Measurements from ENCODE around the gene POLA1.
A peak's percentile ranks its signal among the peaks of the same experiment; 100 is the strongest.

Gene POLA1

GRCh38 chrX:24732766-24733500, 39.2 kb downstream of the POLA1 start:
- Histone ChIP-seq H3K4ac (ENCODE audit: low read depth, low read length) (no peak overlapping the region), H2BK15ac (replicated peaks; ENCODE audit: low read depth) (no peak overlapping the region), H3K27me3 (ENCODE audit: insufficient read depth, low read length, poor library complexity) (no peaks in the 10 kb centered on the region), H4K5ac (ENCODE audit: low read length) (no peak overlapping the region), H3K79me1 (ENCODE audit: low read length) (no peaks in the 10 kb centered on the region), H3K4me2 (ENCODE audit: low read length) (no peak overlapping the region), H3K9ac (ENCODE audit: low read length) (no peak overlapping the region), H3K23ac (ENCODE audit: low read length) (no peak overlapping the region), H2BK120ac (ENCODE audit: low read depth, low read length) (no peak overlapping the region), H2BK5ac (ENCODE audit: low read length) (no peak overlapping the region), H3K79me2 (ENCODE audit: control insufficient read depth, insufficient read depth, low read length) (no peaks in the 10 kb centered on the region), H3K4me1 (ENCODE audit: control insufficient read depth, low read depth, low read length) (no peaks in the 10 kb centered on the region), H4K8ac (ENCODE audit: low read depth, low read length) (no peak overlapping the region), H3K27ac (ENCODE audit: low read depth, low read length) (no peak overlapping the region), H3K18ac (ENCODE audit: low read length) (no peak overlapping the region), H3K36me3 (ENCODE audit: control insufficient read depth, insufficient read depth, low read length) (no peaks in the 10 kb centered on the region), H3K4me3 (ENCODE audit: low read length) (no peak overlapping the region), H2AK5ac (ENCODE audit: low read length) (no peak overlapping the region), H3K56ac (ENCODE audit: low read length) (no peak overlapping the region)
- DNase-seq = no peak
- no CpG with 5 or more reads among the region's 6 CpGs for WGBS (ENCODE audit: extremely low coverage, insufficient coverage, low lambda C conversion rate)

GRCh38 chrX:24741330-24741729, 47.6 kb downstream of the POLA1 start:
- Histone ChIP-seq H2BK15ac (replicated peaks; ENCODE audit: low read depth) (no peak overlapping the region), H3K27me3 (ENCODE audit: insufficient read depth, low read length, poor library complexity) (no peaks in the 10 kb centered on the region), H3K9ac (ENCODE audit: low read length) (no peak overlapping the region), H2BK120ac (ENCODE audit: low read depth, low read length) (no peak overlapping the region), H3K23ac (ENCODE audit: low read length) (no peak overlapping the region), H3K4me2 (ENCODE audit: low read length) (no peak overlapping the region), H3K79me2 (ENCODE audit: control insufficient read depth, insufficient read depth, low read length) (no peaks in the 10 kb centered on the region), H3K56ac (ENCODE audit: low read length) (no peak overlapping the region), H2BK5ac (ENCODE audit: low read length) (no peak overlapping the region), H4K8ac (ENCODE audit: low read depth, low read length) (no peak overlapping the region), H3K79me1 (ENCODE audit: low read length) (no peaks in the 10 kb centered on the region), H3K4me1 (ENCODE audit: control insufficient read depth, low read depth, low read length) (no peaks in the 10 kb centered on the region), H2AK5ac (ENCODE audit: low read length) (no peak overlapping the region), H3K18ac (ENCODE audit: low read length) (no peak overlapping the region), H3K36me3 (ENCODE audit: control insufficient read depth, insufficient read depth, low read length) (no peaks in the 10 kb centered on the region), H3K4ac (ENCODE audit: low read depth, low read length) (no peak overlapping the region), H4K5ac (ENCODE audit: low read length) (no peak overlapping the region), H3K4me3 (ENCODE audit: low read length) (no peak overlapping the region), H3K27ac (ENCODE audit: low read depth, low read length) (no peak overlapping the region)
- no peak for DNase-seq
- no CpG with 5 or more reads among the region's 3 CpGs for WGBS (ENCODE audit: extremely low coverage, insufficient coverage, low lambda C conversion rate)

- H3K36me3 ChIP-seq (ENCODE audit: control insufficient read depth, insufficient read depth, low read length) = no peaks in the 10 kb centered on the region
- no peak overlapping the region for H3K18ac ChIP-seq (ENCODE audit: low read length)
- no peak overlapping the region for H2BK5ac ChIP-seq (ENCODE audit: low read length)
- H2BK15ac ChIP-seq (replicated peaks; ENCODE audit: low read depth) = no peak overlapping the region
- H3K4me2 ChIP-seq (ENCODE audit: low read length) = no peak overlapping the region
- no CpG with 5 or more reads among the region's 3 CpGs for WGBS (ENCODE audit: extremely low coverage, insufficient coverage, low lambda C conversion rate)
- no peak overlapping the region for H4K8ac ChIP-seq (ENCODE audit: low read depth, low read length)
- no peak overlapping the region for H3K23ac ChIP-seq (ENCODE audit: low read length)
- H3K56ac ChIP-seq (ENCODE audit: low read length) = no peak overlapping the region
- H3K27me3 ChIP-seq (ENCODE audit: insufficient read depth, low read length, poor library complexity) = no peaks in the 10 kb centered on the region
- no peak overlapping the region for H2BK120ac ChIP-seq (ENCODE audit: low read depth, low read length)
- no peaks in the 10 kb centered on the region for H3K79me2 ChIP-seq (ENCODE audit: control insufficient read depth, insufficient read depth, low read length)
- H3K4me1 ChIP-seq (ENCODE audit: control insufficient read depth, low read depth, low read length) = no peaks in the 10 kb centered on the region
- no peak for DNase-seq
- H3K79me1 ChIP-seq (ENCODE audit: low read length) = no peaks in the 10 kb centered on the region
- H3K27ac ChIP-seq (ENCODE audit: low read depth, low read length) = no peak overlapping the region
- no peak overlapping the region for H3K9ac ChIP-seq (ENCODE audit: low read length)
- no peak overlapping the region for H2AK5ac ChIP-seq (ENCODE audit: low read length)
- no peak overlapping the region for H3K4me3 ChIP-seq (ENCODE audit: low read length)
- no peak overlapping the region for H3K4ac ChIP-seq (ENCODE audit: low read depth, low read length)
- H4K5ac ChIP-seq (ENCODE audit: low read length) = no peak overlapping the region
Measured at GRCh38 chrX:24748196-24748595, 54.5 kb downstream of the POLA1 start.

GRCh38 chrX:24759786-24760185, 66.1 kb downstream of the POLA1 start:
- H2AK5ac ChIP-seq (ENCODE audit: low read length) = no peak overlapping the region
- no peak for DNase-seq
- H2BK120ac ChIP-seq (ENCODE audit: low read depth, low read length) = no peak overlapping the region
- no peak overlapping the region for H3K4ac ChIP-seq (ENCODE audit: low read depth, low read length)
- no peak overlapping the region for H3K9ac ChIP-seq (ENCODE audit: low read length)
- no peaks in the 10 kb centered on the region for H3K4me1 ChIP-seq (ENCODE audit: control insufficient read depth, low read depth, low read length)
- H3K56ac ChIP-seq (ENCODE audit: low read length) = no peak overlapping the region
- no peak overlapping the region for H3K4me3 ChIP-seq (ENCODE audit: low read length)
- no peak overlapping the region for H3K18ac ChIP-seq (ENCODE audit: low read length)
- H3K27me3 ChIP-seq (ENCODE audit: insufficient read depth, low read length, poor library complexity) = no peaks in the 10 kb centered on the region
- H3K36me3 ChIP-seq (ENCODE audit: control insufficient read depth, insufficient read depth, low read length) = no peaks in the 10 kb centered on the region
- H4K5ac ChIP-seq (ENCODE audit: low read length) = no peak overlapping the region
- H3K79me2 ChIP-seq (ENCODE audit: control insufficient read depth, insufficient read depth, low read length) = no peaks in the 10 kb centered on the region
- no peak overlapping the region for H4K8ac ChIP-seq (ENCODE audit: low read depth, low read length)
- no peak overlapping the region for H3K4me2 ChIP-seq (ENCODE audit: low read length)
- no peak overlapping the region for H2BK15ac ChIP-seq (replicated peaks; ENCODE audit: low read depth)
- no peak overlapping the region for H2BK5ac ChIP-seq (ENCODE audit: low read length)
- no peak overlapping the region for H3K27ac ChIP-seq (ENCODE audit: low read depth, low read length)
- H3K79me1 ChIP-seq (ENCODE audit: low read length) = no peaks in the 10 kb centered on the region
- H3K23ac ChIP-seq (ENCODE audit: low read length) = no peak overlapping the region
- WGBS (ENCODE audit: extremely low coverage, insufficient coverage, low lambda C conversion rate) = no CpG with 5 or more reads among the region's 2 CpGs

- H4K5ac ChIP-seq (ENCODE audit: low read length) = no peak overlapping the region
- no peaks in the 10 kb centered on the region for H3K27me3 ChIP-seq (ENCODE audit: insufficient read depth, low read length, poor library complexity)
- no peaks in the 10 kb centered on the region for H3K36me3 ChIP-seq (ENCODE audit: control insufficient read depth, insufficient read depth, low read length)
- H3K4ac ChIP-seq (ENCODE audit: low read depth, low read length) = no peak overlapping the region
- no peaks in the 10 kb centered on the region for H3K79me1 ChIP-seq (ENCODE audit: low read length)
- no peak overlapping the region for H3K27ac ChIP-seq (ENCODE audit: low read depth, low read length)
- H2AK5ac ChIP-seq (ENCODE audit: low read length) = no peak overlapping the region
- H3K9ac ChIP-seq (ENCODE audit: low read length) = no peak overlapping the region
- no peaks in the 10 kb centered on the region for H3K4me1 ChIP-seq (ENCODE audit: control insufficient read depth, low read depth, low read length)
- WGBS (ENCODE audit: extremely low coverage, insufficient coverage, low lambda C conversion rate) = 100% methylated on average over 2 of the region's 4 CpGs
- DNase-seq = peak; percentile 5
- no peaks in the 10 kb centered on the region for H3K79me2 ChIP-seq (ENCODE audit: control insufficient read depth, insufficient read depth, low read length)
- no peak overlapping the region for H2BK15ac ChIP-seq (replicated peaks; ENCODE audit: low read depth)
- no peak overlapping the region for H3K4me2 ChIP-seq (ENCODE audit: low read length)
- H3K56ac ChIP-seq (ENCODE audit: low read length) = no peak overlapping the region
- no peak overlapping the region for H4K8ac ChIP-seq (ENCODE audit: low read depth, low read length)
- no peak overlapping the region for H3K4me3 ChIP-seq (ENCODE audit: low read length)
- no peak overlapping the region for H3K23ac ChIP-seq (ENCODE audit: low read length)
- H3K18ac ChIP-seq (ENCODE audit: low read length) = no peak overlapping the region
- H2BK5ac ChIP-seq (ENCODE audit: low read length) = no peak overlapping the region
- no peak overlapping the region for H2BK120ac ChIP-seq (ENCODE audit: low read depth, low read length)
Measured at GRCh38 chrX:24760363-24761000, 66.8 kb downstream of the POLA1 start.
